Measurements from ENCODE around the gene TNFRSF14.
"Not testable (repeated sequence)": the region's sequence is repeated elsewhere in the genome, so short reads cannot be mapped to it uniquely, and the experiment has no call there.

TNFRSF14 gene

GRCh38 chr1:2538376-2538775, 17.8 kb upstream of the TNFRSF14 start:
- no peak for DNase-seq (ENCODE audit: low read depth in 2 of 2)

- no peak for DNase-seq (ENCODE audit: low read depth in 2 of 2)
Measured at GRCh38 chr1:2538872-2539271, 17.3 kb upstream of the TNFRSF14 start.

- DNase-seq (ENCODE audit: low read depth in 2 of 2) = no peak
Measured at GRCh38 chr1:2539312-2539907, 16.8 kb upstream of the TNFRSF14 start.

DNA sequence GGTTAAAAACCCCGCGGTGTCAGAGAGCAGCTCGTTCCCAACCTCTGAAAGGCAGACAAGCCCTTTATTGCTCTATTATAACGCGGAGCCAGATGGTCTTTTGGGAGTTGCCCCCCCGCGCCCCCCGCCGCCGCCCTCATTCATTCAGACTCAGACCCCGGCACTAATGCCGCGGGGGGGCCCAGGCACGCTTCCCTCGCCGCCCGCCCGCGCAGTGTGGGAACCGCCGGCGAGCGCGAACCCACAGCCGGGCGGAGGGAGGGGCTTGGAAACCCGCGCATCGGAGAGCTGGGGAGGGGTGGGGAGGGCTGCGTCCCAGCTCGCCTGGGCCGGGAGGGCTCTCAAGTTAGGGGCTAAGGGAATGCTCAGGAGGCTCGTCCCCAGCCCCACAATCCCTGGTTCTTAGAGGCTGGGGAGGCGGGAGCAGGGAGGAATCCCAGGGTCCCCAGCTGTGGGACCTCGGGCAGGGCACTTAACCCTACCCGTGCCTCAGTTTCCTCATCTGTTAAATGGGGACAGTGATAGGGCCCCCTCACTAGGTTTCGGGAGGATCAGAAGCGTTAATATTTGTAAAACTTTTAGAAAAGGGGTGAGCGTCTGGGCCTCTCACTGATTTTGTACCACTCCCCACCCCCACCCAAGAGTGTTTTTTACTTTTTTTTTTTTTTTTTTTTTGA, 15.2 kb upstream of the TNFRSF14 start:
- no peak for DNase-seq (ENCODE audit: low read depth in 2 of 2)

DNA sequence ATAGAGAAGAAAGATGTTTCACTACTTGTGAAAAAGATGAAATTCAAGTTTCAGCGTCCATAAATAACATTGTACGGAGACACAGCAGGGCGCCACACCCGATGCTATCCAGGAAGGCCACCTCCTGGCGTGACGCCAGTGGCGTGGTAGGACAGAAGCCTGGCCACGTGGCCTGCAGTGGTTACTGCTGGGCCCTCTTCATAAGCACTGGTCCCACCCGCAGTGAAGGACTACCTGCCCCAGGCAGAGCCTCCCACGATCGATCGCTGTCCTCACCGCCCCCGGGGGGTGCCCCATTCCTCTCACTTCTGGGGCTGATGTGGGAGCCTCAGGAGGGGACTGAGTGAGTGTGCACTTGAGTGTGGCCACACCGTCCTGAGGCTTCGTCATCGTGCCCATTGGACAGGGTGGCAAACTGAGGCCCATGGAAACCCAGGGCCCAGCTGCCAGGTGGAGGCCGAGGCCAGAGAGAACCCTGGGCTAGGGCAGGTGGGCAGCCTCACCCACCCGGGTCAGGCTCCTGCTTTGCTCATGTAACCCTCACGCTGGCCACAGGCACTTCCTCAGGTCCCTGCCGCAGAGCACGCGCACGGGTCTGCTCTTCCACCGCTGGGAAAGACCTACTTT, 14.4 kb upstream of the TNFRSF14 start:
- DNase-seq (ENCODE audit: low read depth in 2 of 2) = no peak

DNA sequence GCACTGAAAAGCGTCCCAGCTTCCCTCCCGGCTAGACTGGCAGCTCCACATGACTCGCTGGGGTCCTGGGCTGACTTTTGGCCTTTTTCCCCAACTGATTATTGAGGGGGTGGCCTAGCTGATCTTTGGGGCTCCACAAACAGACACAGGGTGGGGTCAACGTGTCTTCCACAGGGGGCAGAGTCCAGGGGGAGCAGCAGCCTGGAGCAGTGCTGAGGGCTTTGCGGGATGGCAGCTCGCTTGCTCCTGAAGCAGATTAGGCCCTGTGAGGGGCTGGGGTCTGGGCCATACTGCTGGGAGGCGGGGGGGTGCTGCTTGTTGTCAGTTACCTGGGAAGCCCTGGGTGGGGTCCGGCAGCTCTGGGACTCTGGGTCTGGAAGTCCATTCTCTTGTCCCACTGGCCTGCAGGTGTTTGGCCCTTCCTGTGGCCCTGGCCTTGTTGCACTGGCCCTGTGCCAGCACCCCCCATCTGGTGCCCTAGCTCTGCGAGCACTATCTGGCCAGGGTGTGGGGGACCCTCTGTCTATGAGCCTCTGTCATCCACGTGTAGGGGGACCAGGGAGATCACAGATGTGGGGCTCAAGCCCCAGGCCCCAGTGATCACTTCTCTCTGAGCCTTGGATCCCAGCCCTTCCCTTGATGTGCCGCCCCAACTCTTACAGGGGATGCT, 13.8 kb upstream of the TNFRSF14 start:
- no peak for DNase-seq (ENCODE audit: low read depth in 2 of 2)

DNA sequence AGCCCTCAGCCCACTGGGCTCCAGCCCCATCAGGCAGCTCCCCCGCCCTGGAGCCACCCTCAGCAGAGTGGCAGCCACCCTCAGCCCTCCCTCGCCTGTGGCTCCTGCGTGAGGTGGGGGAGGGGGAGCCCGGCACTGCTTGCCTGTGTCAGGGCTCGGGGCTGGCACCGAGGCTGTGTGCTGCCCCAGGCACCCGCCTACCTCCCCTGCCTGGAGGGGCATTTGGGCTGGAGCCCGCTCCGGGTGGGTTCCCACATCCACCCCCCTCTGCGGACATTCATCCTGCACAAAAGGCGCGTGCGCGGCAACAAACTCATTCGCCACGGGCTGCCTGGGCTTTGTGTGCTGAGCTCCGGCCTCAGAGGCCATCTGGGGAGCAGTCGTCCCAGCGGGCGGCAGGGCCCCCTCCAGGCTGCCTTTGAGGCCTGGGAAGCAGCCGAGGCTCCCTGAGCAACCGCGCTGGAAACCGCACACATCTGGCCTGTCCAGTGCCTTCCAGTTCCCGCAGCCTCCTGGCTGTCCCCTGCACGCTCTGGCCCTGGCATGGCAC, 12.6 kb upstream of the TNFRSF14 start:
- DNase-seq (ENCODE audit: low read depth in 2 of 2) = no peak

DNA sequence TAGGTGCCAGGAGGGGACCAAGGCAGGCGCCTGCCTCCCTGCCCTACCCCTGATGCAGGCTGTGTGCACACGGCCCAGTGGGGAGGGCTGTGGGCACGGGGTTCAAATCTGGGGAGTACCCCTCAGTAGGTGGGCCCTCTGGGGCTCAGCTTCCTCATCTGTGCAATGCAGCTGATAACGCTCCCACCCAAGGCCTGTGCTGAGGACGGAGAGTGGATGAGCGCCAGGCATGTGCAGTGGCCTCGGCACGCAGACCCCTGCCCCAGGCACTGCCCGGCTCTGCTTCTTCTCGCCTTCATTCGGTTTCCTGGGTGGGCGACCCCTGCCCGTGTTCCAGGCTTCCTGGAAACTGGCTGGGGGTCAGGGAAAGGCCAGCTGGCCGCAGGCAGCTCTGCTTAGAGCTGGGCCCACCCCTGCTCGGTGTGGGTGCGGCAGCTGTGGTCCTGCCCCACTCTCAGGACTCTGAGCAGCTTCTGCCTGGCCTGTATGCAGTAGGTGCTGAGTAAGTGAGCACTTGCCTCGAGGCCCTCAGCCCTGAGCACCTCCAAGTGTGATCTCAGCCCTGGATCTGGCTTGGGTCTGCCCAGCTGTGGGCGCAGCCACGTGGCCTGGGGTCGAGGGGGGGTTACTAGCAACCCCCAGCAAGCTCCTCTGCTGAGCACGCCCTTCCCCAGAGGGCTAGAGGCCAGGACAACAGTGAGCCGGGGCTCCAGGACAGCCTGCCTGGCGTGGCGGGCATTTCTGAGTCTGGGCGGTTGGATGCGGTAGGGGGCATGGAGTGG, 11.9 kb upstream of the TNFRSF14 start:
- no peak for DNase-seq (ENCODE audit: low read depth in 2 of 2)

GRCh38 chr1:2544875-2545640, 11.1 kb upstream of the TNFRSF14 start:
- no peak for DNase-seq (ENCODE audit: low read depth in 2 of 2)

DNA sequence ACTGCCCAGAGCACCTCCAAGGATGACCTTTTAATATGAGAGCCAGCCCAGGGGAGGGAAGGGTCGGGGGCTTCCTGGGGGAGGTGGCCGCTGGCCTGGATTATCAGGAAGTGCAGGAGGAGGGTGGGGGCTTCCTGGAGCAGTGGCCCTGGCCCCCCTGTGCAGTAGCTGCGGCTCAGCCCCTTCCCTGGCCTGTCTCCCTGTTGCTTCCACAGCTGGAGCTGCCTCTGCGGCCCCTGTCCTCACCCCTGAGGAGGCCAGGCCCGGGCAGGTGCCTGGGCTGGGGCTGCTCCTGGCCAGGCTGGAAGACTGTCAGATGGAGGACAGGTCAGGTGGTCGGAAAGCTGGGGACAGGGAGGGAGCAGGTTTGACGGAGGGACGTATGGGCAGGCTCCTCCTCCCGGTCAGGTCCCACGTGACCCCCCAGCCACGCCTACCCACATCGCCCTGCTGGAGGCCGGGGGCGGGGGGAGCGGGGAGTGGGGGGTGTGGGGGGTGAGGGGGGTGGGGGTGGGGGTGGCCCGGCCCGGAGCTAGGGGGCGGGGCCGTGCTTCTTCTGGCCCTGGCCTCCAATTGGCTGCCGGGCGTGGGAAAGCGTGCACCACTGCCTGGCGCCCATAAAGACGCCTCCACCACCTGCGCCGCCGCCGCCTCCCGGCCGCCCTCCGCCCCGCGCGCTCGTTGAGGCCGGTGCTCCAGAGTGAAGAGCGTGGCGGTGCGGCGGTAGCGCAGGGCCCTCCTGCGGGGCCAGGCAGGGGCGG, 10.2 kb upstream of the TNFRSF14 start:
- peak; percentile 69 to 73 for DNase-seq (ENCODE audit: low read depth in 2 of 2)

GRCh38 chr1:2546515-2547209, 9.5 kb upstream of the TNFRSF14 start:
- peak in 1 of 2 donors; percentile 79 for DNase-seq (ENCODE audit: low read depth in 2 of 2)

DNA sequence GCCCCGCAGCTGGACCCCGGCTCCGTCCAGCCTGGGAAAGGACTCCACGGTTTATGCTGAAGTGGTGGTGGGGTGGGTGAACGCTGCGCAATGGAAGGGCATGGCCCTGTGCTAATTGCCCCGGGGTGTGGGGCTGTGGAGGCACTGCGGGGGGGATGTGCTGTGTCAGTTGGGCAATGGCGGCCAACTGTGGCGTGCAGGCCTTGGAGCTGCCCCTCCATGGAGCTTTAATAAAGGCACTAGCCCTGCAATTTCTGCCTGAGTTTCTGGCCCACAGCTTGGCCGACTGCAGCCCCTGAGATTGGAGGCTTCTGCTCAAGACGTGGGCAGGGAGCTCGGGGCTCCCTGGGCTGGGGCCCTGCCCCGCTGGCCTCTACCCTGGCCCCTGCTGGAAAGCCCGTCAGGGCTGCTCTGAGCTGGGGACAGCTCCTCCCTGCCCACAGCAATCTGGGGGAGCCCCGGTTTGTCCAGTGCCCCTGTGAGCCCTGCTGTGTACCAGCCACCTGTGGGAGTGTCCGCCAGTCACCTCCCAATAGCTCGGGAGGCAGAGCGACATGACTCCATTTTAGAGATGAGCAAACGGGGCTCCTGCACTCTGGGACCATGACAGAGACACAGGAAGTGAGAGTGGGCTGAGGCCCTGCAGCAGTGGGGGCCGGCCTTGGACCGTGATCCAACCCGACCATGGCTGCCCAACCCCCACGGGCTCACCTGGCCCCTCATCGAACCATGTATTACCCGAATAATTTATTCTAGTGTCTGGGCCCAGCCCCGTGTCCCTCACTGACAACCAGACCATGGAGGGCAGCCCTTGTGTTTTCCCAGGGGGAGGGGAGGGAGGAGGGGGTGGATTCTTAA, 8.7 kb upstream of the TNFRSF14 start:
- DNase-seq (ENCODE audit: low read depth in 2 of 2) = no peak

DNA sequence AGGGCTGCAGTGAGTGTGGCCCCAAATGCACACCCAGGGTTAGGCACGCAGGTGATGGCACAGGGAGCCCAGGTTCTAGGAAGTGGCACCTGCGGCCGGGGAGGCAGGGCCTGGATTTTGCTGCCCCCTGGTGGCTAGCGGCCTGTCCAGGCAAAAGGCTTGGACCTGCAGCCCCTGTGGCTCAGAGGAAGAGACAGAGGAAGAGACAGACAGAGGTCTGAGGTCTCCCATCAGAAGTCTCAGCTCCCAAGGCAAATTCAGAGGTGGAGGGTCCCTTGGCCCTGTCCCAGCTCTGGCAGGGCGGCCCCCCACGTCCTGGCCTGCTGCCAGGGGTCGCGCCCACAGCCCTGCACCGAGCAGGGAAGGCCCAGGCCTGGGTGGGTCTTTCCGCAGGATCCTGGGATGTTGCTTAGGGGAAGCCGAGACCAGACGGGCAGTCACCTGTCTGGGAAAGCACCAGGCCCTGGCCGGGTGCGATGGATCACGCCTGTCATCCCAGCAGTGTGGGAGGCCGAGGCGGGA, 8.0 kb upstream of the TNFRSF14 start:
- DNase-seq (ENCODE audit: low read depth in 2 of 2) = peak; percentile 78 to 80

DNA sequence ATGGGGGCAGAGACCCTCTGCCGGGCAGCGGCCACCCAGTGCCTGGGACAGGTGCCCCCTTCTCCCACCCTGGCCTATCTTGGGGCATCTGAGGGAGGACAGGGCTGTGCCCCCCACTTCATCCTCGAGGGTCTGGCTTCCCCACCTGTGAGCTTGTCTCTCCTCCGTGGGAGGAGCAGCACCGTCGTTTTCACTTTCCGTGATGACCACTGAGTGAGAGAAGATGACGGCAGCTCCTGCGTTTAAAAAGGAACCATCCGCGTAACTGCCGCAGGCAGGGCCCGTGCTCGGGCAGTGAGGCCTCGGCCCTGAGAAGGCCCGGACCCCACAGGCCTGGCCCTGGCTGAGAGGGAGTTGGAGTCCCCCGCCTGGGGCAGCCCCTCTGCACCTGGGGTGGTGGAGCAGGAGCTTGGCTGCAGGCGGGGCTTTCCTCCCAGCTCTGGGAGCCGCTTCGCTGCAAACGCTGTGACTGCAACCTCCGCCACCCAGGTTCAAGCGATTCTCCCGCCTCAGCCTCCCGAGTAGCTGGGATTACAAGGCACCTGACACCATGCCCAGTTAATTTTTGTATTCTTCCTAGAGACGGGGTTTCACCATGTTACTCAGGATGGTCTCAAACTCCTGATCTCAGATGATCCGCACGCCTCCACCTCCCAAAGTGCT, 6.7 kb upstream of the TNFRSF14 start:
- not testable (repeated sequence) for DNase-seq (ENCODE audit: low read depth in 2 of 2)

DNA sequence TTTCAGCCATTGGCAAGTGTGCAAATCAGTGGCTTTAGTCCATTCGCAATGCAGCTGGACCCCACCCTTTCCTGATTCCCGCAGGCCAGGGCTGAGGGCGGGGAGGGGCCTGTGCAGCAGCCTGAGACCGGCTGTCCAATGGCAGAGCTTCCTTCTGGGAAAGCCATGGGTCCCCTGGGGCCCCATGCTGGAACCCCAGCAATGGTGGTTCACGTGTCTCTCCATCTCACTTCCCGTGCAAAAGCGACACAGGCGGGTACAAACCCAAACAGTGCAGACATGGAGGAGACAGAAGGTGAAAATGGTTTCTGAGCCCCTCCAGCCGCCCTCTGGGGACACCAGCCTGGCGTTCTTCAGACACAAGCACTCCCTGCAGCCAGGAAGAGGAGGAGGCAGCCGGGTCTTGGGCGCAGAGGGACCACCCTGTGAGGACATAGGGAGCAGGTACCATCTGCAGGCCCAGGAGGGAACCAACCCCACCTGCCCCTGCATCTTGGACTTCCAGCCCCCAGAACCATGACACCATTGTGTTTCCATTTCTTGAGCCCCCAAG, 5.8 kb upstream of the TNFRSF14 start:
- not testable (repeated sequence) for DNase-seq (ENCODE audit: low read depth in 2 of 2)

- not testable (repeated sequence) for DNase-seq (ENCODE audit: low read depth in 2 of 2)
Measured at GRCh38 chr1:2551544-2551943, 4.6 kb upstream of the TNFRSF14 start.

DNA sequence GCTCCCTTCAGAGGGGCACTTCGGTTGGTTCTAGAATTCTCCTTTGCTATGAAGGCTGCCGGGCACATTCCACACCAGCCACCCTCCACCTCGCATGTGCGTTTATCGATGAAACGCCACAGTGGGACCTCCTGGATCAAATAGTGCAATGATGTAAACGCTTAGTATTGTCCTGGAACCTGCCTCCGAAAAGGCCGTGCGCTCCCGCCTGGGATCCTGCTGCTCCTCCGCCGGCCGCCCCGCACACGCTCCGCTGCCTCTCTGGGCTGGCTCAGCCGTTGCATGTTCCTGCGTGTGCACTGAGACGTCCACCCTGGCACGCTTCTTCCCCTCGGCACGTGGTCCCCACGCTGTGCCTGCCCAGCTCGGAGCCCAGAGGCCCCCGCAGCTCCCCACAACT, 4.0 kb upstream of the TNFRSF14 start:
- DNase-seq (ENCODE audit: low read depth in 2 of 2) = no peak

Measured in activated CD4-positive, alpha-beta T cell treated with anti-CD3 and anti-CD28 coated beads for 24 hours (primary cell).